Esophagus muscularis mucosa (tissue), 4 donors: Measurements from ENCODE around the gene HOXC5.

Experiments
- CTCF ChIP-seq, 3 experiments: fragments of 200-600 bp in 2 of 3; fragments of 450-650 bp in 1 of 3; sonication (generic) in 2 of 3; IDR thresholded peaks; one replicate each; pipeline ENCODE4 v1.5.1; 2017 to 2019; ENCODE audit warnings: antibody characterized with exemption in 3 of 3, mild to moderate bottlenecking in 2 of 3, moderate library complexity in 1 of 3
- EP300 ChIP-seq: sonication (generic); formaldehyde crosslinking; IDR thresholded peaks from one replicate; pipeline ENCODE4 v1.6.1; 2017; ENCODE audit warnings: antibody characterized with exemption
- POLR2A ChIP-seq: fragments of 450-650 bp; IDR thresholded peaks from one replicate; pipeline ENCODE4 v1.6.1; 2017; ENCODE audit warnings: antibody characterized with exemption, moderate library complexity, mild to moderate bottlenecking, low read depth

DNA sequence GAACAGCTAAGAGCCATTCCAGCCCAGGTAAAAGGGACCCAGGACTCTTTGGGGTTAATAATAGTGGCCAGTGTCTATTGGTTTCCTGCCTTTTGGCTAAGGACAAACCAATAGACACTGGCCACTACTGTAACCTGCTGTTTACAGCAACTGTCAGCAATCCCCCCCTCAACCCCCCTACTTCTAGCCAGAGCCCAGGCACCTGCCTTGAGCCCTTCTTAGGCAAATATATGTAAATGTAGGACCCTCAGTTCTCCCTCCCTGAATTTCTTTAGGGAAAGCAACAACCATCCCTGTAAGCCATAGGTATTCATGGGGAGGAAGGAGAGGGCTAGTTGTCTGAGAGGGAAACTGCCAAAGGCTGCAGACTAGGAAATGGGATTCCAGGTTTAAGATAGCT, 43.1 kb downstream of the HOXC5 start:
- TF ChIP-seq CTCF (IDR thresholded peaks at IDR 0.05) (no peak), POLR2A (no peak), EP300 (no peak)
